HepG2 (cell line): ENCODE results near the gene TEX101. TPM values are rescaled to one million over a fixed set of nuclear protein-coding genes. Genes with fewer than 3 reads are reported as not detected.
A peak's percentile ranks its signal among the peaks of the same experiment; 100 is the strongest.

Experiments
- FOSL1 ChIP-seq: sonication (generic); formaldehyde crosslinking; IDR thresholded peaks from 2 replicates; pipeline ENCODE4 v1.9.0; 2021; ENCODE audit warnings: missing genetic modification reagents, borderline replicate concordance
- HNRNPL ChIP-seq: fragments of 200-400 bp; formaldehyde crosslinking; IDR thresholded peaks from 2 replicates; pipeline ENCODE4 v1.6.1; 2017; ENCODE audit warnings: mild to moderate bottlenecking, low read depth, low read length
- MBNL3 ChIP-seq: fragments of 250-450 bp; sonication (Bioruptor Pico); conservative IDR thresholded peaks from 2 replicates; pipeline ENCODE4 v1.8.0; 2022; ENCODE audit warnings: mild to moderate bottlenecking, inconsistent platforms
- MIER3 ChIP-seq: IDR thresholded peaks from 2 replicates; pipeline ENCODE4 v1.6.1; 2016; ENCODE audit warnings: missing compliant biosample characterization, borderline replicate concordance
- MTA1 ChIP-seq: sonication (generic); formaldehyde crosslinking; IDR thresholded peaks from 2 replicates; pipeline ENCODE4 v1.4.0; 2020; ENCODE audit warnings: missing genetic modification reagents, mild to moderate bottlenecking, borderline replicate concordance
- NFIC ChIP-seq: IDR thresholded peaks from 2 replicates; pipeline ENCODE4 v1.6.1; 2012; ENCODE audit warnings: mild to moderate bottlenecking, low read length, inconsistent platforms
- PAF1 ChIP-seq: IDR thresholded peaks from 2 replicates; pipeline ENCODE4 v1.6.1; 2016; ENCODE audit warnings: missing genetic modification reagents, missing compliant biosample characterization
- RBM22 ChIP-seq: fragments of 200-400 bp; formaldehyde crosslinking; optimal IDR thresholded peaks from 2 replicates; pipeline ENCODE3; 2017; ENCODE audit warnings: mild to moderate bottlenecking, low read length, moderate library complexity
- SALL2 ChIP-seq: sonication (generic); formaldehyde crosslinking; IDR thresholded peaks from 2 replicates; pipeline ENCODE4 v1.8.1; 2023; ENCODE audit warnings: mild to moderate bottlenecking, missing genetic modification reagents, inconsistent platforms
- TAF1 ChIP-seq: sonication (generic); formaldehyde crosslinking; IDR thresholded peaks from 2 replicates; pipeline ENCODE4 v1.4.0; 2020; ENCODE audit warnings: missing genetic modification reagents
- ZBTB38 ChIP-seq: sonication (generic); formaldehyde crosslinking; IDR thresholded peaks from 2 replicates; pipeline ENCODE4 v1.5.1; 2020; ENCODE audit warnings: mild to moderate bottlenecking, missing genetic modification reagents
- ZNF121 ChIP-seq: sonication (generic); formaldehyde crosslinking; IDR thresholded peaks from 2 replicates; pipeline ENCODE4 v1.5.0; 2020; ENCODE audit warnings: mild to moderate bottlenecking, missing genetic modification reagents
- ZNF30 ChIP-seq: sonication (generic); formaldehyde crosslinking; IDR thresholded peaks from 2 replicates; pipeline ENCODE4 v1.5.0; 2020; ENCODE audit warnings: mild to moderate bottlenecking, missing genetic modification reagents
- ZNF333 ChIP-seq: sonication (generic); formaldehyde crosslinking; IDR thresholded peaks from 2 replicates; pipeline ENCODE4 v1.4.0; 2020; ENCODE audit warnings: mild to moderate bottlenecking, missing genetic modification reagents, borderline replicate concordance
- ZNF569 ChIP-seq: sonication (generic); formaldehyde crosslinking; IDR thresholded peaks from 2 replicates; pipeline ENCODE4 v1.5.0; 2020; ENCODE audit warnings: mild to moderate bottlenecking, missing genetic modification reagents, moderate library complexity, borderline replicate concordance
- ZNF607 ChIP-seq: sonication (generic); formaldehyde crosslinking; IDR thresholded peaks from 2 replicates; pipeline ENCODE4 v1.5.1; 2020; ENCODE audit warnings: missing genetic modification reagents, mild to moderate bottlenecking, borderline replicate concordance
- polyA plus RNA-seq, 8 experiments: library from polyadenylated mRNA; depleted of rRNA in 3 of 8; stranded (reverse) in 7 of 8; unstranded in 1 of 8; fragments of >200 nt; fragmentation: Illumina TruSeq in 4 of 8; extraction: Trizol in 4 of 8; gene quantifications; 2 replicates each; pipeline versions ENCODE4 v1.2.1 to v1.2.3, GENCODE V29; 2011 to 2016; ENCODE audit warnings: low read depth in 4 of 8, missing spikeins in 1 of 8, mixed read lengths in 1 of 8; ENCODE audit not compliant: insufficient read depth in 1 of 8
- total RNA-seq, 5 experiments: library from RNA; depleted of rRNA; stranded (reverse); fragments of >200 nt; fragmentation: Illumina TruSeq; extraction: Trizol; gene quantifications; 2 replicates each; pipeline ENCODE4 v1.2.3, GENCODE V29; 2016; ENCODE audit warnings: low read depth in 1 of 5
- TF ChIP-seq, protein P1 (sequence below): sonication (generic); formaldehyde crosslinking; IDR thresholded peaks from 2 replicates; pipeline ENCODE4 v1.5.0; 2020; ENCODE audit warnings: mild to moderate bottlenecking, low read depth, missing genetic modification reagents, borderline replicate concordance
- TF ChIP-seq, protein P2 (sequence below): sonication (generic); formaldehyde crosslinking; IDR thresholded peaks from 2 replicates; pipeline ENCODE4 v1.8.1; 2023; ENCODE audit warnings: missing genetic modification reagents, mild to moderate bottlenecking, borderline replicate concordance
- TF ChIP-seq, protein P3 (sequence below): sonication (generic); formaldehyde crosslinking; IDR thresholded peaks from 2 replicates; pipeline ENCODE4 v1.5.1; 2020; ENCODE audit warnings: mild to moderate bottlenecking, missing genetic modification reagents, borderline replicate concordance
- TF ChIP-seq, protein P4 (sequence below): sonication (generic); formaldehyde crosslinking; IDR thresholded peaks from 2 replicates; pipeline ENCODE4 v1.4.0; 2020; ENCODE audit warnings: missing genetic modification reagents

Gene TEX101
- total and polyA plus RNA-seq, 2 of the 13 experiments (the other 11 are each of a cell fraction or from before 2014, with no cell fraction given), result not detected

DNA sequence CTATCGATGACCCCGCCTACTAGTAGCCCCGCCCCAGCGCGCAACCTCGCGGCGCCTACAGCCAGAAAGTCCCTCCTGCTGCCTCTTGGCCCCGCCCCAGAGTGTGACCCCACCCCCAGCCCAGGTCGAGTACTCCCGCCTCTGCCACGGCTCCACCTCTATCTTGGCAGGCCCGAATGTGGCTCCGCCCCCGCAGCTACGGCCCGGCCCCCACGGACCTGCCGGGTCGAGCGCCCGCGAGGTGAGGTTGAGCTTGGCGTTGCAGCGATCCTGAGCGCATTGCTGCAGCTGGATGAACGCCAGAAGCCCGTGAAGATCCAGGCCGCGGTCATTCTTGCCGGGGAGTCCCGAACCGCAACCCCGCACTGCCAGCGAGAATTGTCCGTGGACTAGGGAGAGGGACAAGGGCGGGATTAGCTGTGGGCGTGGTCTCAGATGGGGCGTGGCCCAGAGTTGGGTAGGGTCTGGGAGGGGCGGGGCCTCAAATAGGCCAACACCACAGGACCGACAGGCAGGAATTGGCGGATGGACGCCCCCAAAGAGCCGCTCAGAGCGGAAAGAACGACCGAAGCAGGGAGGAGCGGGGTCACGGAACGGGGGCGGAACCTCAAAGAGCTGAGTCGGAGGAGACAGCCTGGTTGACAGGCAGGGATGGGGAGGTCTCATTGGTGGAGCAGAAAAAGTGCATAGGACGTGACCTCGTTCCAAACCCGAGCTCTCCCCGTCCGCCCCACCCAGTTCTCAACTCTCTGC is 48.9 kb downstream of the TEX101 start (continued):
- TF ChIP-seq HNRNPL, result no peak
- no peak for TF ChIP-seq ZNF30 (CRISPR knock-in tag)
- TF ChIP-seq, protein P1, sequence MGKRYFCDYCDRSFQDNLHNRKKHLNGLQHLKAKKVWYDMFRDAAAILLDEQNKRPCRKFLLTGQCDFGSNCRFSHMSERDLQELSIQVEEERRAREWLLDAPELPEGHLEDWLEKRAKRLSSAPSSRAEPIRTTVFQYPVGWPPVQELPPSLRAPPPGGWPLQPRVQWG (CRISPR knock-in tag), result no peak
- peak; percentile 22; the same call in 1 of the 2 replicates for TF ChIP-seq ZBTB38 (CRISPR knock-in tag)
- TF ChIP-seq, protein P2, sequence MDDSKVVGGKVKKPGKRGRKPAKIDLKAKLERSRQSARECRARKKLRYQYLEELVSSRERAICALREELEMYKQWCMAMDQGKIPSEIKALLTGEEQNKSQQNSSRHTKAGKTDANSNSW (CRISPR knock-in tag), result no peak
- TF ChIP-seq RBM22, result no peak
- TF ChIP-seq, protein P3, sequence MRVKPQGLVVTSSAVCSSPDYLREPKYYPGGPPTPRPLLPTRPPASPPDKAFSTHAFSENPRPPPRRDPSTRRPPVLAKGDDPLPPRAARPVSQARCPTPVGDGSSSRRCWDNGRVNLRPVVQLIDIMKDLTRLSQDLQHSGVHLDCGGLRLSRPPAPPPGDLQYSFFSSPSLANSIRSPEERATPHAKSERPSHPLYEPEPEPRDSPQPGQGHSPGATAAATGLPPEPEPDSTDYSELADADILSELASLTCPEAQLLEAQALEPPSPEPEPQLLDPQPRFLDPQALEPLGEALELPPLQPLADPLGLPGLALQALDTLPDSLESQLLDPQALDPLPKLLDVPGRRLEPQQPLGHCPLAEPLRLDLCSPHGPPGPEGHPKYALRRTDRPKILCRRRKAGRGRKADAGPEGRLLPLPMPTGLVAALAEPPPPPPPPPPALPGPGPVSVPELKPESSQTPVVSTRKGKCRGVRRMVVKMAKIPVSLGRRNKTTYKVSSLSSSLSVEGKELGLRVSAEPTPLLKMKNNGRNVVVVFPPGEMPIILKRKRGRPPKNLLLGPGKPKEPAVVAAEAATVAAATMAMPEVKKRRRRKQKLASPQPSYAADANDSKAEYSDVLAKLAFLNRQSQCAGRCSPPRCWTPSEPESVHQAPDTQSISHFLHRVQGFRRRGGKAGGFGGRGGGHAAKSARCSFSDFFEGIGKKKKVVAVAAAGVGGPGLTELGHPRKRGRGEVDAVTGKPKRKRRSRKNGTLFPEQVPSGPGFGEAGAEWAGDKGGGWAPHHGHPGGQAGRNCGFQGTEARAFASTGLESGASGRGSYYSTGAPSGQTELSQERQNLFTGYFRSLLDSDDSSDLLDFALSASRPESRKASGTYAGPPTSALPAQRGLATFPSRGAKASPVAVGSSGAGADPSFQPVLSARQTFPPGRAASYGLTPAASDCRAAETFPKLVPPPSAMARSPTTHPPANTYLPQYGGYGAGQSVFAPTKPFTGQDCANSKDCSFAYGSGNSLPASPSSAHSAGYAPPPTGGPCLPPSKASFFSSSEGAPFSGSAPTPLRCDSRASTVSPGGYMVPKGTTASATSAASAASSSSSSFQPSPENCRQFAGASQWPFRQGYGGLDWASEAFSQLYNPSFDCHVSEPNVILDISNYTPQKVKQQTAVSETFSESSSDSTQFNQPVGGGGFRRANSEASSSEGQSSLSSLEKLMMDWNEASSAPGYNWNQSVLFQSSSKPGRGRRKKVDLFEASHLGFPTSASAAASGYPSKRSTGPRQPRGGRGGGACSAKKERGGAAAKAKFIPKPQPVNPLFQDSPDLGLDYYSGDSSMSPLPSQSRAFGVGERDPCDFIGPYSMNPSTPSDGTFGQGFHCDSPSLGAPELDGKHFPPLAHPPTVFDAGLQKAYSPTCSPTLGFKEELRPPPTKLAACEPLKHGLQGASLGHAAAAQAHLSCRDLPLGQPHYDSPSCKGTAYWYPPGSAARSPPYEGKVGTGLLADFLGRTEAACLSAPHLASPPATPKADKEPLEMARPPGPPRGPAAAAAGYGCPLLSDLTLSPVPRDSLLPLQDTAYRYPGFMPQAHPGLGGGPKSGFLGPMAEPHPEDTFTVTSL (CRISPR knock-in tag), result no peak
- no peak for TF ChIP-seq ZNF121 (CRISPR knock-in tag)
- TF ChIP-seq MTA1 (CRISPR knock-in tag), result no peak
- no peak for TF ChIP-seq MBNL3
- TF ChIP-seq ZNF333 (CRISPR knock-in tag), result no peak
- TF ChIP-seq, protein P4, sequence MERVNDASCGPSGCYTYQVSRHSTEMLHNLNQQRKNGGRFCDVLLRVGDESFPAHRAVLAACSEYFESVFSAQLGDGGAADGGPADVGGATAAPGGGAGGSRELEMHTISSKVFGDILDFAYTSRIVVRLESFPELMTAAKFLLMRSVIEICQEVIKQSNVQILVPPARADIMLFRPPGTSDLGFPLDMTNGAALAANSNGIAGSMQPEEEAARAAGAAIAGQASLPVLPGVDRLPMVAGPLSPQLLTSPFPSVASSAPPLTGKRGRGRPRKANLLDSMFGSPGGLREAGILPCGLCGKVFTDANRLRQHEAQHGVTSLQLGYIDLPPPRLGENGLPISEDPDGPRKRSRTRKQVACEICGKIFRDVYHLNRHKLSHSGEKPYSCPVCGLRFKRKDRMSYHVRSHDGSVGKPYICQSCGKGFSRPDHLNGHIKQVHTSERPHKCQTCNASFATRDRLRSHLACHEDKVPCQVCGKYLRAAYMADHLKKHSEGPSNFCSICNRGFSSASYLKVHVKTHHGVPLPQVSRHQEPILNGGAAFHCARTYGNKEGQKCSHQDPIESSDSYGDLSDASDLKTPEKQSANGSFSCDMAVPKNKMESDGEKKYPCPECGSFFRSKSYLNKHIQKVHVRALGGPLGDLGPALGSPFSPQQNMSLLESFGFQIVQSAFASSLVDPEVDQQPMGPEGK (CRISPR knock-in tag), result peak; percentile 55; the same call in 1 of the 2 replicates
- TF ChIP-seq MIER3 (CRISPR knock-in tag), result no peak; the same call in 1 of the 2 replicates
- TF ChIP-seq SALL2 (CRISPR knock-in tag), result peak; percentile 82
- no peak for TF ChIP-seq PAF1 (CRISPR knock-in tag)
- TF ChIP-seq ZNF607 (CRISPR knock-in tag), result no peak
- no peak for TF ChIP-seq ZNF569 (CRISPR knock-in tag)
- no peak for TF ChIP-seq FOSL1 (CRISPR knock-in tag)
- no peak for TF ChIP-seq NFIC
- no peak for TF ChIP-seq TAF1 (CRISPR knock-in tag)
